ENCODE measurements around the gene TBX15. TPM values are rescaled to one million over a fixed set of nuclear protein-coding genes. Genes with fewer than 3 reads are reported as not detected.
"Not testable (repeated sequence)": the region's sequence is repeated elsewhere in the genome, so short reads cannot be mapped to it uniquely, and the experiment has no call there.

Gene TBX15
- total and polyA plus RNA-seq, 4 donors: 0.07 to 0.31 (median 0.24) TPM

DNA sequence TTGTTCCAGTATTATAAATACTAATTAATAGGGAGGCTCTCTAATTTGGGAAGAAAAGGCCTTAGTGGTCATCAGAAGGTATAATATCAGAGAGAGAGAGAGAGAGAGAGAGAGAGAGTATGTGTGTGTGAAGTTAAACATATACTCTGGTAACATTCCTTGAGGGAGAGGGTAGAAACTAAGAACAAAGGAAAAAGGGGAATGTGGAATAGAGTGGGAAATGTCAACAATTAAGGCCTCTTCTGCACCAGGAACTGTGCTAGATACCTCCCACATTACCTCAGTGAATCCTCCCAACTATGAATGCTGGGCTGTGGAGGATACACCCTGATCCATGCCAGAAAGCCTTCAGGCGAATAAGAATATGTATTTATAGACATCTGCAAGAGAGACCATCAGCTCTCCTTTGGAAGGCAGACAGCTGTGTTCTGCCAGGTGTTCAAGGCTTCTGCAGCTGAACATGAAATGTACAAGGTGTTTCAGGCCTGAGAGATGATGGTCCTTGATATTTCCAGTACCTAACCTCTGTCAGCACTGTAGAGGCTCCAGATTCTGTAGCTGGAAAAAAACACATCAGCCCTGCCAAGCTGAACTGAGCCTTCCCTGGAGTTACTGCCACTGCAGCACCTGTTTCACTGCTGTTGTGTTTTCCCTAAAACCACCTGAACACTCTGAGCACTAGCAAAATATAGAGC is 29.1 kb downstream of the TBX15 start:
- Histone ChIP-seq H3K4me3 (no peak overlapping the region), H3K27ac (ENCODE audit: low read depth in 1 of 2, low read length in 1 of 2) (no peak overlapping the region), H3K4me1 (ENCODE audit: control insufficient read depth in 5 of 5, insufficient read depth in 5 of 5, low read length in 5 of 5) (peaks cover 0 to 5% (median 0%) of the 10 kb centered on the region in 5 donors), H3K9ac (ENCODE audit: insufficient read depth in 1 of 2, low read length in 2 of 2) (no peak overlapping the region), H3K9me3 (ENCODE audit: control insufficient read depth in 4 of 4, insufficient read depth in 3 of 4, low read length in 3 of 4) (peaks cover 0 to 3% (median 0%) of the 10 kb centered on the region in 4 donors), H3K36me3 (ENCODE audit: control insufficient read depth in 4 of 4, insufficient read depth in 4 of 4, low read length in 4 of 4) (no peaks in the 10 kb centered on the region), H3K27me3 (ENCODE audit: control insufficient read depth in 3 of 3, insufficient read depth in 3 of 3, low read length in 2 of 3) (no peaks in the 10 kb centered on the region)
- TF ChIP-seq, protein P1, sequence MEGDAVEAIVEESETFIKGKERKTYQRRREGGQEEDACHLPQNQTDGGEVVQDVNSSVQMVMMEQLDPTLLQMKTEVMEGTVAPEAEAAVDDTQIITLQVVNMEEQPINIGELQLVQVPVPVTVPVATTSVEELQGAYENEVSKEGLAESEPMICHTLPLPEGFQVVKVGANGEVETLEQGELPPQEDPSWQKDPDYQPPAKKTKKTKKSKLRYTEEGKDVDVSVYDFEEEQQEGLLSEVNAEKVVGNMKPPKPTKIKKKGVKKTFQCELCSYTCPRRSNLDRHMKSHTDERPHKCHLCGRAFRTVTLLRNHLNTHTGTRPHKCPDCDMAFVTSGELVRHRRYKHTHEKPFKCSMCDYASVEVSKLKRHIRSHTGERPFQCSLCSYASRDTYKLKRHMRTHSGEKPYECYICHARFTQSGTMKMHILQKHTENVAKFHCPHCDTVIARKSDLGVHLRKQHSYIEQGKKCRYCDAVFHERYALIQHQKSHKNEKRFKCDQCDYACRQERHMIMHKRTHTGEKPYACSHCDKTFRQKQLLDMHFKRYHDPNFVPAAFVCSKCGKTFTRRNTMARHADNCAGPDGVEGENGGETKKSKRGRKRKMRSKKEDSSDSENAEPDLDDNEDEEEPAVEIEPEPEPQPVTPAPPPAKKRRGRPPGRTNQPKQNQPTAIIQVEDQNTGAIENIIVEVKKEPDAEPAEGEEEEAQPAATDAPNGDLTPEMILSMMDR (IDR thresholded peaks at IDR 0.05; ENCODE audit: control extremely low read depth, extremely low read depth): no peak
- ATAC-seq (ENCODE audit: insufficient read depth, low FRiP score): no peak
- DNase-seq: no peak
- WGBS, 2 donors: 84 to 86% methylated on average over 1 of the region's 1 CpG

DNA sequence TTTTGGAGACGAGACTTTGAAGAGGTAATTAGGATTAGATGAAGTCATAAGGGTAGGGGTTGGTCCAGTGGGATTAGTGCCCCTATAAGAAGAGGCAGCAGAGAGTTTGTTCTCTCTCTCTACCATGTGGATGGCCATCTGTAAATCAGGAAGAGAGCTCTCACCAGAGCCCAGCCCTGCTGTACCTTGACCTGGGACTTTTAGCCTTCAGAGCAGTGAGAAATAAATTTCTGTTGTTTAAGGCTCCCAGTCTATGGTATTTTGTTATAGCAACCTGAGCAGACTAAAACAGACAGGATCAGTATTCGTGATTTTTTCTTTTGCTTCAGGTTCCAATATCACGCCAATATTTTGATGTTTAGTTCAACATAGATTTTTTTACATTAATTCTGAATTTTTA is 30.0 kb downstream of the TBX15 start:
- no peaks in the 10 kb centered on the region for H3K27me3 ChIP-seq (ENCODE audit: control insufficient read depth in 3 of 3, insufficient read depth in 3 of 3, low read length in 2 of 3)
- H3K9ac ChIP-seq (ENCODE audit: insufficient read depth in 1 of 2, low read length in 2 of 2): no peak overlapping the region
- peaks cover 0 to 2% (median 0%) of the 10 kb centered on the region in 4 donors for H3K9me3 ChIP-seq (ENCODE audit: control insufficient read depth in 4 of 4, insufficient read depth in 3 of 4, low read length in 3 of 4)
- WGBS, 2 donors: 76 to 91% methylated on average over 3 of the region's 3 CpGs
- H3K36me3 ChIP-seq (ENCODE audit: control insufficient read depth in 4 of 4, insufficient read depth in 4 of 4, low read length in 4 of 4): no peaks in the 10 kb centered on the region
- ATAC-seq (ENCODE audit: insufficient read depth, low FRiP score) (no peak), DNase-seq (no peak)
- TF ChIP-seq, protein P1 (IDR thresholded peaks at IDR 0.05; ENCODE audit: control extremely low read depth, extremely low read depth): no peak
- H3K4me3 ChIP-seq: no peak overlapping the region
- no peak overlapping the region for H3K27ac ChIP-seq (ENCODE audit: low read depth in 1 of 2, low read length in 1 of 2)
- H3K4me1 ChIP-seq (ENCODE audit: control insufficient read depth in 5 of 5, insufficient read depth in 5 of 5, low read length in 5 of 5): peaks cover 0 to 5% (median 0%) of the 10 kb centered on the region in 5 donors

DNA sequence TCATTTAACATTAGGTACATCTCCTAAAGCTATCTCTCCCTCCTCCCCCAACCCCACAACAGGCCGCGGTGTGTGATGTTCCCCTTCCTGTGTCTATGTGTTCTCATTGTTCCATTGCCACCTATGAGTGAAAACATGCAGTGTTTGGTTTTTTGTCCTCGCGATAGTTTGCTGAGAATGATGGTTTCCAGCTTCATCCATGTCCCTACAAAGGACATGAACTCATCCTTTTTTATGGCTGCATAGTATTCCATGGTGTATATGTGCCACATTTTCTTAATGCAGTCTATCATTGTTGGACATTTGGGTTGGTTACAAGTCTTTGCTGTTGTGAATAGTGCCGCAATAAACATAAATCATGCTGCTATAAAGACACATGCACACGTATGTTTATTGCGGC is 30.6 kb downstream of the TBX15 start:
- not testable (repeated sequence) for H3K36me3 ChIP-seq (ENCODE audit: control insufficient read depth in 4 of 4, insufficient read depth in 4 of 4, low read length in 4 of 4); H3K4me3 ChIP-seq; H3K4me1 ChIP-seq (ENCODE audit: control insufficient read depth in 5 of 5, insufficient read depth in 5 of 5, low read length in 5 of 5); DNase-seq; H3K9ac ChIP-seq (ENCODE audit: insufficient read depth in 1 of 2, low read length in 2 of 2); H3K27ac ChIP-seq (ENCODE audit: low read depth in 1 of 2, low read length in 1 of 2); H3K27me3 ChIP-seq (ENCODE audit: control insufficient read depth in 3 of 3, insufficient read depth in 3 of 3, low read length in 2 of 3); H3K9me3 ChIP-seq (ENCODE audit: control insufficient read depth in 4 of 4, insufficient read depth in 3 of 4, low read length in 3 of 4); ATAC-seq (ENCODE audit: insufficient read depth, low FRiP score)
- 96 to 97% methylated on average over 7 of the region's 7 CpGs for WGBS, 2 donors

DNA sequence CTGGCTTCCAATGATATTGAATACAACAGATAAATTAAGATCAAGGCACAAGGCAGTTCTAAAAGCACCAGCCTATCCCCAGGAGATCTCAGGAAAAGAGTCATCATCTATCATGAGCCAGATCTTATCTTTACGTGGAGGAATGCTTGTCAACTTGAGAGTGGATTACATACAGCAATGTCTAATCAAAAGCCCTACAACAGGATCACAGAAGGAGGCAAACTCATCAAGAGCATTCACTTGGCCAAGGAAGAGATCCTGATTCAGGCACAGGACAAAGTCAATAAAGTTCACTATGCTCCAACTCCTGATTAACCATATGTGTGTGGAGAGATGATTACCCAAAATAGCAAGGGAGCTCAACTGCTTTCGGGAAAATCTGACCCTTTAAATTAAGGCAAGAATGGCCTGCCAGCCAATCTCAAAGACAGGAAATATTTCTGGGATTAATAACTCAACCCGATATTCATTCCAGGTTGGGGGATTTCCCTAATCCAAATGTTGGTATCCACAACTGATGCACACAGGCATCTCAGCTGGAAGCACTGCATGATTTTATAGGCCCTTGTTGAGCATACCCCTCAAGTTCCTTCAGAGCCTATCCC is 33.7 kb downstream of the TBX15 start:
- ATAC-seq (ENCODE audit: insufficient read depth, low FRiP score) (no peak), DNase-seq (no peak)
- WGBS, 2 donors: 76 to 83% methylated on average over 3 of the region's 3 CpGs
- Histone ChIP-seq H3K36me3 (ENCODE audit: control insufficient read depth in 4 of 4, insufficient read depth in 4 of 4, low read length in 4 of 4) (no peaks in the 10 kb centered on the region), H3K4me1 (ENCODE audit: control insufficient read depth in 5 of 5, insufficient read depth in 5 of 5, low read length in 5 of 5) (peaks cover 0 to 13% (median 4%) of the 10 kb centered on the region in 5 donors), H3K4me3 (no peak overlapping the region), H3K27ac (ENCODE audit: low read depth in 1 of 2, low read length in 1 of 2) (no peak overlapping the region), H3K9ac (ENCODE audit: insufficient read depth in 1 of 2, low read length in 2 of 2) (no peak overlapping the region), H3K9me3 (ENCODE audit: control insufficient read depth in 4 of 4, insufficient read depth in 3 of 4, low read length in 3 of 4) (peaks cover 0 to 2% (median under 1%) of the 10 kb centered on the region in 4 donors), H3K27me3 (ENCODE audit: control insufficient read depth in 3 of 3, insufficient read depth in 3 of 3, low read length in 2 of 3) (no peaks in the 10 kb centered on the region)
- TF ChIP-seq, protein P1 (IDR thresholded peaks at IDR 0.05; ENCODE audit: control extremely low read depth, extremely low read depth): no peak

Measured in lung (tissue), 12 donors.